NCI-H2081 treated with DMSO at 0.1 percent for 48 hours (cell line): Measurements from ENCODE around the gene STAC3.

Experiments used
- DNase-seq: peaks from one replicate; lab custom pipeline; 2025; lab: John Stamatoyannopoulos, UW

STAC3 gene

GRCh38 chr12:57254506-57255280 lies 3.7 kb upstream of the STAC3 start:
- no peak for DNase-seq

DNA sequence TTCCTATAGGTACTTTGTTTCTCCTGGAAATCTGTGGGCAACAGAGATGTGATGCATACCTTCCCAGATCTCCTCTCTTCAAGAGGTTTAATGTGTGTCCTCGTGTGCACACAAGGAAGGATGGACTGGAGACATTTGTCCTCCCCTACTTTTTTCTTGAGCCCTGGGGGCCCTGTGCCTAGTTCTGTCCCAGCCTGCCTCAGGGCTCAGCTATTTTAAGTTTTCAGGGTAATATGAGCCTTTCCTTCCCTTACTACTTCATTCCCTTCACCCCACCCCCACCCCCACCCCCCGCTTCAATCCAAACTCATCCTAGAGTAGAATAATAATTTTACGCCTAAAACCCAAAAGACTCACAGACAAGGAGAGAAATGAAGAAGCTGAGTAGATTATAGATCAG lies 446 bp downstream of the STAC3 start:
- no peak for DNase-seq

DNA sequence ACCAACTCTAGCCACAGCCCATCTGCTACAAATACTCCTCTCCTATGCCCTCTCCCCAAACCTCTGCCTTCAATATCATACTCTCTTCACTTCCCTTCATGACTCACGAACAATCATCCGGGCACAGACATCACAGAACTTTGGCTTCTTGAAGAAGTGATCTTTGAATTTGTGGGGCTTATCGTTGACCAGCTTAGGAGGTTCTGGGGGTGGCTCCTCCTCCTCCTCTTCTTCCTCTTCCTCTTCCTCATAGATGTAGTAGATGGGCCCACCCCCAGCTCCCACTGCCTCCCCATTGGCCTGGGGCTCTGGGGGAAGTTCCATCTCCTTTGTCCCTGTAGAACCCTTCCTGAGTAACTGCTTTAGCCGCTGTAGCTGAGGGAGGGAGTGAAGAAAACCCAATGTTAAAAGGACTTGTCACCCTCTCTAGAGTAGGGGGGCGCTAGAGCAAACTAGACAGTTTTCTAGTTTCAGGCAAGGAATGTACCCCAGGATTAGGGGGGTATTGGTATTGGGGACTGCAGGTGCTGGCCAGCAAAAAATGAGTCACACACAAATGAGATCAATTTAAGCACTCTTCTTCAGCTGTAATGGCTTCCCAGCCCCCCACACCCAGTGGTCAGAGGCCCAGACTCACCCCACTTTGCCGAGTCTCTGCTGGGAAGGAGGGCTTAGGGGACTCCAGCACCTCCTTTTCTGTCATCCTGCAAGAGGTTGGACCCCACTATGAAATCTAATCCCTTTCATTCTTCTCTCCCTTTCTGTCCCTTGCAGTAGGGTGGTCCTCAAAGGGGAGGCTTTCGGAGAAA lies 1.8 kb downstream of the STAC3 start:
- no peak for DNase-seq

GRCh38 chr12:57247041-57247440 lies 3.9 kb downstream of the STAC3 start:
- DNase-seq, result no peak

DNA sequence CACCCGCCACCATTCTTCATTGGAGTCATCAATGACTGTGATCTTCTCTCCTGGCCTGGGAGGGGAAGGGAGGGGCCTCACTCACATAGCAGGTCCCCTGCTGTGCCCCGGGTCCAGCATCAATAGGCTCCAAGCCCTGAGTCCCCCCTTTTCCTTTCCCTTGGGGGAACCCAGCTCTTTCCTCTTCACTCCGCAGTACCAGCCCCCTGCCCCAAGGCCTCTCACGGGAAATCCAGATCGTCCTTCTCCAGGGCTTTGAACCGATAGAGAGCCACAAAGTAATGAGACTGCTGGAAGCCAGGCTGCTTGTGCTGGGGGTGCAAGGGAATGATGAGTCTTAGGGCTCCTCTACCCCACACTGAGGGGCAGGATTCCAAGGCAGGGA lies 6.7 kb downstream of the STAC3 start:
- DNase-seq, result no peak

DNA sequence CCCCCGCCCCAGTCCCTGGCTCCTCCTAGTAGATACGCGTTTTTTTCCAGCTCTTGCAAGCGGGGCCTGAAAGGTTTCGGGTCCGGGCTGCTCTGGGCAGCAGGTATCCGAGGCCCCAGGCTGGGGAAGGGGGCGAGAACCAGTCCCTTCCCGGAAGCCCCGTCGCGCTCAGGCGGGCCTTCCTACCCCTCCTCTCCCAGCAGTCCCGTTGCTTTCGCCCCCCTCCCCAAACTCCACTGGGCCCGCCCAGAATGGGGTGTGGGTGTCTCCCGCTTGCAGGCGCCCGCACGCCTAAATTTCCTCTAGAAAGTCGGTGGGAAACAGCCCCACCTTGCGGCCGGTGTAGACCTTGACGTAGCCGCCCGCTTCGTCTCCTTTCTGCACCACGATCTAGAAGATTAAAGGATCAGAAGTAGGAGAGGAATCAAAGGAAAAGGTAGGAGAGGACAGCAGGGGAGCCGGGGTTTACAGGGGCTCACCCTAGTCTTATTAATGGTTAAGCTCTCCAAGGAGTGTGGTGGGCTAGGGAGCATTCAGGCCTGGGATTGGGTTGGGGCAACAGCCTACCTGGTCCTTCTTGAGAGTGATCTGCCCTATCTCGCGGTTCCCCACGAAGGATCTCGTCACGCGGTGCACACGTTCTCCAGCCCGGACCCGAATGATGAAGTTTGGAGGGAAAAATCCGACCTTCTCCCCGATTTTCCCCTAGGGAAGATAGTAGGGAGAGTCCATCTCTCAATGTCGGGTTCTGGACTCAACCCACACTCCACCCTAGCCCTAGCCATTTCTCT lies 7.3 kb downstream of the STAC3 start:
- DNase-seq, result peak; percentile 32

- DNase-seq, result peak; percentile 56
Measured at GRCh38 chr12:57242691-57243454, 8.1 kb downstream of the STAC3 start.

DNA sequence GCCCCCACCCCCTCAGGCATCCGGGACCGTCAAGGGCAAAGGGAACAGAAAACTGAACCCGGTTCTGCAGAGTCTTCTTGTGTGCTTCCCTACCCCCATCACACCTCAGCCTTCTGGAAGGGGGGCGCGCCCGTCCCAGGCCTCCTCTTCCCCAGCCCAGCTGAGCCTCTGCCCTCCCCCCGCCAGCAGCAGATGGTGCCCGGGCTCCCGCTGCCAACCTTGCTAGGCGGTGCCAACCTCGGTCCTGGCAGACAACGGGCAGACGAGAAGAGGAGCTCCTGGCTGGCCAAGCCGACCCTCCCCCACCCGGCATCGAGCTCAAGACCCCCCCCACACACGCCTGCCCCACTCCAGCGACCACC lies 8.7 kb downstream of the STAC3 start:
- DNase-seq, result no peak

- DNase-seq, result no peak
Measured at GRCh38 chr12:57241402-57242310, 9.3 kb downstream of the STAC3 start.

DNA sequence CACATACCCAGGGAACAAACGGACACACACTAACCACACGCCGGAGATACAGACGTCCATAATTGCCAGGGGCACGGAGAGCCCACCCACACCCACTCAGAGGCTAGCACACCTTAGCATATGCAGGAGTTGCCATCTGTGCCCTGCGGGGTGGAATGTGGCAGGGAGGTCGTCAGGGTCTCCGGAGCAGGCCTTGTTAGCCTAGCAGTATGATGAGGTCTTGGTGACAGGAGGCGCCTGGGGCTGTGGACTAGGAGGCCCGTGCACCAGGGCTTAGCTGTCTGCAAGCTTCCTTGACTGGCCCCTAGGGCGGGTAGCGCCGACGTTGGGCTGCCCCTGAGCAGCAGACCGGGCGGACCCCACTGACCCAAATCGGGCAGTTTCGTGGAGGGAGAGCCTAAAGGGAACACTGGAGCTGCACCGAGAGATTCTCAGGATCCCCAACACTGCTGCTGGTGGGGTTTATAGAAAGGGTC lies 10.0 kb downstream of the STAC3 start:
- no peak for DNase-seq

DNA sequence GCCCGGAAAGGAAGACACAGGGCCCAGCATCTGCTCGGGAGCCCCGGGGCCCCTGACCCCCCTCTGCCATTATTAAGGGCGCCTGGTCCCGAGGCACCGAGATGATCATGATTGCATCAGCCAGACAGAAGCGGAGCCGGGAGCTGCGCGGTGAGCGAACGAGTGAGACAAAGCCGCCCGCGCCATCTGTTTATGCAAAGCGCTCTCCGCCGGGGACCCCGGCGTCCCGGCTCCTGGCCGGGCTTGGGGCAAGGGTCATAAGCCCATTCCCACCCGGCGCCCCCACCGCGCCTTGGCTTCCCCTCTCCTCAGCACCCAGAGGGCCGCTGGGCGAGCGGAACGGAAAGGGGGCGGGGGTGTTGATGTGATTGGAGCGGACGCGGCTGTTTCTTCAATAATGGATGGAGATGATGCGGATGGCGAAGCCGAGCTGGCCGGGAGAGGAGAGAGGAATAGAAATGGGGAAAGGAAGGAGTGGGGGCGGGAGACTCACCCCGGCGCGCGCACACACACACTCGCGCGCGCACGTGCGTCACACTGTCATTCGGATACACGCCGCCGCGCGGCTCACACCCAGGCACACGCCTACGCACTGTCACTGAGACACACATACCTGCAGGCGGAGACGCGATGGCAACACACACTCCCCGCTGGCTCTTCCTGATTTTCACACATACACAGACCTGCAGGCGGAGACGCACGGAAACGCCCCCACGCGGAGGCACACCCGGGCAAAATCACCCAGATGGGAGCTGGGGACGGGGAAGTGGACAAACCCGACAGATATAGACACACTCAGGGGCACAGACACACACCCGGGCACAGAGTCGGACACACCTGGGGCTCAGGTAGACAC lies 10.7 kb downstream of the STAC3 start:
- no peak for DNase-seq

- DNase-seq, result no peak
Measured at GRCh38 chr12:57239587-57240065, 11.4 kb downstream of the STAC3 start.

DNA sequence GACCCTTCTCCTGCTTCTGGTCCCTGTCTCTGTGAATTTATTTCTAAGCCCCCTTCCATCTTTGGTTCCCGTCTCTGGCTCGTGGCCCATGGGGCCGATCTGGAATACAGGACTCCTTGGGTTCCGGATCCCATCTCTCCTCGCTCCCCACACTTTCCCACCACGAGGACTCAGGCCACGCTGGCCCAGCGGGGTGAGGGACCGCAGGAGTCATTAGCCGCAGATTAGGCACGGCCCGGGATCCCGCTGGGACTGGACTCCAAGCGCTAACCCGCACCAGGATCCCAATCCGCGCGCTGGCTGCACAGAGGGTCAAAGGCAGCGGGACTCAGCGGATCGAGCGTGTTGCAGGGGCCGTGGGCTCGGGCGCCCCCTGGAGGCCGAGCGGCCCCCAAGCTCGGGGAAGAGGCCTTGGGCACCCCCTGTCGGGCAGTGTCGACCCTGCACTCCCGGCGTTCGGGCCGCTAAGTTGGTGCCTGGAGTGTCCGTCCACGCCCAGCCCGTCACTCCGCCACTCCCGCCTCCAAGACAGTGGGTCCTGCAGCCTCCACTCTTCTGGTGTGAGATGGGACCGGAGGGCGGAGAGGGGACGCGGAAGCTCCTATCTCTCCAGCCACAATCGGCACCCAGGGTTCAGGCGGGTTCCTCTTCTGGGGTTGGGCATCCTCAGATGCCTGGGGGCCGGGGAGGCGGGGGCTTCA lies 12.0 kb downstream of the STAC3 start:
- DNase-seq, result peak; percentile 27

GRCh38 chr12:57237932-57238853 lies 12.8 kb downstream of the STAC3 start:
- no peak for DNase-seq

GRCh38 chr12:57237596-57237931 lies 13.4 kb downstream of the STAC3 start:
- no peak for DNase-seq

GRCh38 chr12:57236925-57237595 lies 13.9 kb downstream of the STAC3 start:
- DNase-seq, result no peak

GRCh38 chr12:57236201-57236924 lies 14.6 kb downstream of the STAC3 start:
- no peak for DNase-seq
